ENCODE measurements around the gene C20orf202.

DNA sequence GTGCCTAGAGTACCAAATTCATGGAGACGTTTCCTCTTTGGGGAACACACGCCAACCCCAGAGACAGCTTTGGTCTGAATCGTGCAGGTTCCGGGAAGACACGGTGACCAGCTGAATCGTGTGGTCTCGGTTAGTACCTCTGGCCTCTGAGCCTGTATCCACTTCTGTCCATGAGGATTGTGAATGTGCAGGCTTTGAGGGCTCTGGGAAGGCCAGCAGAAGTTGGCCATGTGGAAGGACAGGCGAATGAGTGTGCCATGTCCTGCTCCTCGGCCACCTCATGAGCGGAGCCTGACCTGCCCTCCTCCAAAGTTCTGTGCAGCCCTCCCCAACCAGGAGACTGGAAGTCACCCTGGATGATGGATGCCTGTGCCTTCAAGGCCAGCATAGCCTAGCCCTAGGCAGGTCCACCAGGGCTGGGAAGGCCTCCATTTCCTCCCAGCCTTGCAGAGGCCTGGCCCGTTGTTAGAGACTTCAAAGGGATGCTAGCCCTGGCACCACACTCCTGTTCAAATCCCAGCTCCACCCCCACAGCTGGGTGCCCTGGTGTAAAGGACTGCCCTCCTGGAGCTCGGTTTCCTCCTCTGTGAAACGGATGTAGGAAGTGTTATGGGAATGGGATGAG is 16.8 kb upstream of the C20orf202 start:
- TF ChIP-seq NRF1 (IDR thresholded peaks at IDR 0.05; ENCODE audit: low read depth, low read length) = no peak
- TF ChIP-seq, protein P1, sequence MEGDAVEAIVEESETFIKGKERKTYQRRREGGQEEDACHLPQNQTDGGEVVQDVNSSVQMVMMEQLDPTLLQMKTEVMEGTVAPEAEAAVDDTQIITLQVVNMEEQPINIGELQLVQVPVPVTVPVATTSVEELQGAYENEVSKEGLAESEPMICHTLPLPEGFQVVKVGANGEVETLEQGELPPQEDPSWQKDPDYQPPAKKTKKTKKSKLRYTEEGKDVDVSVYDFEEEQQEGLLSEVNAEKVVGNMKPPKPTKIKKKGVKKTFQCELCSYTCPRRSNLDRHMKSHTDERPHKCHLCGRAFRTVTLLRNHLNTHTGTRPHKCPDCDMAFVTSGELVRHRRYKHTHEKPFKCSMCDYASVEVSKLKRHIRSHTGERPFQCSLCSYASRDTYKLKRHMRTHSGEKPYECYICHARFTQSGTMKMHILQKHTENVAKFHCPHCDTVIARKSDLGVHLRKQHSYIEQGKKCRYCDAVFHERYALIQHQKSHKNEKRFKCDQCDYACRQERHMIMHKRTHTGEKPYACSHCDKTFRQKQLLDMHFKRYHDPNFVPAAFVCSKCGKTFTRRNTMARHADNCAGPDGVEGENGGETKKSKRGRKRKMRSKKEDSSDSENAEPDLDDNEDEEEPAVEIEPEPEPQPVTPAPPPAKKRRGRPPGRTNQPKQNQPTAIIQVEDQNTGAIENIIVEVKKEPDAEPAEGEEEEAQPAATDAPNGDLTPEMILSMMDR (IDR thresholded peaks at IDR 0.05) = no peak
- no peak for TF ChIP-seq JUND (IDR thresholded peaks at IDR 0.05)
- TF ChIP-seq, protein P2, sequence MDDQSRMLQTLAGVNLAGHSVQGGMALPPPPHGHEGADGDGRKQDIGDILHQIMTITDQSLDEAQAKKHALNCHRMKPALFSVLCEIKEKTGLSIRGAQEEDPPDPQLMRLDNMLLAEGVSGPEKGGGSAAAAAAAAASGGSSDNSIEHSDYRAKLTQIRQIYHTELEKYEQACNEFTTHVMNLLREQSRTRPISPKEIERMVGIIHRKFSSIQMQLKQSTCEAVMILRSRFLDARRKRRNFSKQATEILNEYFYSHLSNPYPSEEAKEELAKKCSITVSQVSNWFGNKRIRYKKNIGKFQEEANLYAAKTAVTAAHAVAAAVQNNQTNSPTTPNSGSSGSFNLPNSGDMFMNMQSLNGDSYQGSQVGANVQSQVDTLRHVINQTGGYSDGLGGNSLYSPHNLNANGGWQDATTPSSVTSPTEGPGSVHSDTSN (IDR thresholded peaks at IDR 0.05) = no peak
- TF ChIP-seq, protein P3, sequence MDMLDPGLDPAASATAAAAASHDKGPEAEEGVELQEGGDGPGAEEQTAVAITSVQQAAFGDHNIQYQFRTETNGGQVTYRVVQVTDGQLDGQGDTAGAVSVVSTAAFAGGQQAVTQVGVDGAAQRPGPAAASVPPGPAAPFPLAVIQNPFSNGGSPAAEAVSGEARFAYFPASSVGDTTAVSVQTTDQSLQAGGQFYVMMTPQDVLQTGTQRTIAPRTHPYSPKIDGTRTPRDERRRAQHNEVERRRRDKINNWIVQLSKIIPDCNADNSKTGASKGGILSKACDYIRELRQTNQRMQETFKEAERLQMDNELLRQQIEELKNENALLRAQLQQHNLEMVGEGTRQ (IDR thresholded peaks at IDR 0.05; ENCODE audit: borderline replicate concordance, low read depth, low read length) = no peak
- no peak for TF ChIP-seq POLR2AphosphoS5 (IDR thresholded peaks at IDR 0.05; ENCODE audit: low read depth, low read length)
- TF ChIP-seq, protein P4, sequence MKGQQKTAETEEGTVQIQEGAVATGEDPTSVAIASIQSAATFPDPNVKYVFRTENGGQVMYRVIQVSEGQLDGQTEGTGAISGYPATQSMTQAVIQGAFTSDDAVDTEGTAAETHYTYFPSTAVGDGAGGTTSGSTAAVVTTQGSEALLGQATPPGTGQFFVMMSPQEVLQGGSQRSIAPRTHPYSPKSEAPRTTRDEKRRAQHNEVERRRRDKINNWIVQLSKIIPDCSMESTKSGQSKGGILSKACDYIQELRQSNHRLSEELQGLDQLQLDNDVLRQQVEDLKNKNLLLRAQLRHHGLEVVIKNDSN (IDR thresholded peaks at IDR 0.05; ENCODE audit: borderline replicate concordance, low read depth) = no peak
- TF ChIP-seq YY1 (IDR thresholded peaks at IDR 0.05; ENCODE audit: low read depth) = no peak
- no peak for TF ChIP-seq EZH2phosphoT487 (IDR thresholded peaks at IDR 0.05; ENCODE audit: borderline replicate concordance, low read depth)
- TF ChIP-seq GABPA (IDR thresholded peaks at IDR 0.05; ENCODE audit: low read depth) = no peak
- TF ChIP-seq TEAD4 (IDR thresholded peaks at IDR 0.05; ENCODE audit: borderline replicate concordance, insufficient read depth) = no peak
- TF ChIP-seq, protein P5, sequence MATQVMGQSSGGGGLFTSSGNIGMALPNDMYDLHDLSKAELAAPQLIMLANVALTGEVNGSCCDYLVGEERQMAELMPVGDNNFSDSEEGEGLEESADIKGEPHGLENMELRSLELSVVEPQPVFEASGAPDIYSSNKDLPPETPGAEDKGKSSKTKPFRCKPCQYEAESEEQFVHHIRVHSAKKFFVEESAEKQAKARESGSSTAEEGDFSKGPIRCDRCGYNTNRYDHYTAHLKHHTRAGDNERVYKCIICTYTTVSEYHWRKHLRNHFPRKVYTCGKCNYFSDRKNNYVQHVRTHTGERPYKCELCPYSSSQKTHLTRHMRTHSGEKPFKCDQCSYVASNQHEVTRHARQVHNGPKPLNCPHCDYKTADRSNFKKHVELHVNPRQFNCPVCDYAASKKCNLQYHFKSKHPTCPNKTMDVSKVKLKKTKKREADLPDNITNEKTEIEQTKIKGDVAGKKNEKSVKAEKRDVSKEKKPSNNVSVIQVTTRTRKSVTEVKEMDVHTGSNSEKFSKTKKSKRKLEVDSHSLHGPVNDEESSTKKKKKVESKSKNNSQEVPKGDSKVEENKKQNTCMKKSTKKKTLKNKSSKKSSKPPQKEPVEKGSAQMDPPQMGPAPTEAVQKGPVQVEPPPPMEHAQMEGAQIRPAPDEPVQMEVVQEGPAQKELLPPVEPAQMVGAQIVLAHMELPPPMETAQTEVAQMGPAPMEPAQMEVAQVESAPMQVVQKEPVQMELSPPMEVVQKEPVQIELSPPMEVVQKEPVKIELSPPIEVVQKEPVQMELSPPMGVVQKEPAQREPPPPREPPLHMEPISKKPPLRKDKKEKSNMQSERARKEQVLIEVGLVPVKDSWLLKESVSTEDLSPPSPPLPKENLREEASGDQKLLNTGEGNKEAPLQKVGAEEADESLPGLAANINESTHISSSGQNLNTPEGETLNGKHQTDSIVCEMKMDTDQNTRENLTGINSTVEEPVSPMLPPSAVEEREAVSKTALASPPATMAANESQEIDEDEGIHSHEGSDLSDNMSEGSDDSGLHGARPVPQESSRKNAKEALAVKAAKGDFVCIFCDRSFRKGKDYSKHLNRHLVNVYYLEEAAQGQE (IDR thresholded peaks at IDR 0.05; ENCODE audit: low read depth, low read length) = no peak

Data from SK-N-SH (cell line).